ENCODE results near the gene RASGRF1. TPM values are rescaled to one million over a fixed set of nuclear protein-coding genes. Genes with fewer than 3 reads are reported as not detected.

Gene RASGRF1
- total and polyA plus RNA-seq, 12 donors = 0.11 to 6.9 (median 0.46) TPM

DNA sequence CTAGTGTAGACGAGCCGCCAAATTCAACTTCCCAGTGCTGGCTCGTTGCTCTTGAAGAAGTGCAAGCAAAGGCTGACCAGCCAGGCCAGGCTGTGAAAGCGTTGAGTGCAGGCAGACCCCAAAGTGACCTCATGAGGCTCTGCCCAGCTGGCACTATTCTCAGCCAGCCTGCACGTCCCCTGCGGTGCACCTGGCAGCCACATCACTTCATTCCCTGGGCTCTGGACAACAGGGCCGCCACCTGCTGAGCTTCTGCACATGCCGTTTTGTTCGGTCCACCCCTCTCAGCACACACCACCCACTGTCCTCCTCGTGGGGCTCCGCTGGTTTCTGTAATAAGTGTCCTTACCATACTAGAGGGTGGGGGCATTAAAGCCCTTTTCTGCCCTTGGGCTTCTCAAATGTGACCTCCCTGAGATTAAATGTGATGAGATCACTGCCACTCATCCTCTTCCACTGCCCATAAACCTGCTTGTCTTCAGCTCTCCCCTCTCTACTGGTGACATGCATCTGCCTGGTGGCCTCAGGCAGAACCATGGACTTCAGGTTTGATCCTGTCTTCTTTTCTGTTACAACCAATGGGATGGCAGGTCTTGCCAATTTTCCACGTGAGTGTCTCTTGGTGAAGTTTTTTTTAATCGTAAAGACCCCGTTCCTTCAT lies 6.1 kb downstream of the RASGRF1 start:
- intact Hi-C loops (cut with DNase I) = no loop called here
- peaks cover 16% of the 10 kb centered on the region for H3K27me3 ChIP-seq
- H3K4me1 ChIP-seq (replicated peaks in 1 of 2) = no peaks in the 10 kb centered on the region
- H3K4me3 ChIP-seq = no peak overlapping the region
- DNase-seq = no peak
- no peak overlapping the region for H3K27ac ChIP-seq
- no peaks in the 10 kb centered on the region for H3K36me3 ChIP-seq (replicated peaks in 1 of 2)
- TF ChIP-seq, protein P1, sequence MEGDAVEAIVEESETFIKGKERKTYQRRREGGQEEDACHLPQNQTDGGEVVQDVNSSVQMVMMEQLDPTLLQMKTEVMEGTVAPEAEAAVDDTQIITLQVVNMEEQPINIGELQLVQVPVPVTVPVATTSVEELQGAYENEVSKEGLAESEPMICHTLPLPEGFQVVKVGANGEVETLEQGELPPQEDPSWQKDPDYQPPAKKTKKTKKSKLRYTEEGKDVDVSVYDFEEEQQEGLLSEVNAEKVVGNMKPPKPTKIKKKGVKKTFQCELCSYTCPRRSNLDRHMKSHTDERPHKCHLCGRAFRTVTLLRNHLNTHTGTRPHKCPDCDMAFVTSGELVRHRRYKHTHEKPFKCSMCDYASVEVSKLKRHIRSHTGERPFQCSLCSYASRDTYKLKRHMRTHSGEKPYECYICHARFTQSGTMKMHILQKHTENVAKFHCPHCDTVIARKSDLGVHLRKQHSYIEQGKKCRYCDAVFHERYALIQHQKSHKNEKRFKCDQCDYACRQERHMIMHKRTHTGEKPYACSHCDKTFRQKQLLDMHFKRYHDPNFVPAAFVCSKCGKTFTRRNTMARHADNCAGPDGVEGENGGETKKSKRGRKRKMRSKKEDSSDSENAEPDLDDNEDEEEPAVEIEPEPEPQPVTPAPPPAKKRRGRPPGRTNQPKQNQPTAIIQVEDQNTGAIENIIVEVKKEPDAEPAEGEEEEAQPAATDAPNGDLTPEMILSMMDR (IDR thresholded peaks at IDR 0.05) = no peak
- no peak for TF ChIP-seq POLR2A (IDR thresholded peaks at IDR 0.05)
- no peaks in the 10 kb centered on the region for H3K9me3 ChIP-seq (replicated peaks in 1 of 3)
- 72 to 81% (median 75%) methylated on average over 14 of the region's 14 CpGs for WGBS, 4 donors

- no peak overlapping the region for H3K4me3 ChIP-seq
- peaks cover 4% of the 10 kb centered on the region for H3K27me3 ChIP-seq
- no peaks in the 10 kb centered on the region for H3K36me3 ChIP-seq (replicated peaks in 1 of 2)
- H3K27ac ChIP-seq = no peak overlapping the region
- no peaks in the 10 kb centered on the region for H3K9me3 ChIP-seq (replicated peaks in 1 of 3)
- DNase-seq = no peak
- 74 to 88% (median 82%) methylated on average over 12 to 14 of the region's 14 CpGs for WGBS, 4 donors
- TF ChIP-seq POLR2A (IDR thresholded peaks at IDR 0.05) = no peak
- no peaks in the 10 kb centered on the region for H3K4me1 ChIP-seq (replicated peaks in 1 of 2)
- intact Hi-C loops (cut with DNase I) = no loop called here
These were observed 7.4 kb downstream of the RASGRF1 start for GRCh38 chr15:79083154-79083553.

GRCh38 chr15:79082363-79083070 lies 8.1 kb downstream of the RASGRF1 start:
- Histone ChIP-seq H3K27ac (no peak overlapping the region), H3K4me3 (no peak overlapping the region), H3K27me3 (no peaks in the 10 kb centered on the region), H3K9me3 (replicated peaks in 1 of 3) (no peaks in the 10 kb centered on the region), H3K4me1 (replicated peaks in 1 of 2) (no peaks in the 10 kb centered on the region), H3K36me3 (replicated peaks in 1 of 2) (no peaks in the 10 kb centered on the region)
- no peak for TF ChIP-seq POLR2A (IDR thresholded peaks at IDR 0.05)
- TF ChIP-seq, protein P1 (IDR thresholded peaks at IDR 0.05) = no peak
- no peak for DNase-seq
- intact Hi-C loops (cut with DNase I) = no loop called here
- WGBS, 4 donors = 71 to 89% (median 77%) methylated on average over 6 of the region's 6 CpGs

DNA sequence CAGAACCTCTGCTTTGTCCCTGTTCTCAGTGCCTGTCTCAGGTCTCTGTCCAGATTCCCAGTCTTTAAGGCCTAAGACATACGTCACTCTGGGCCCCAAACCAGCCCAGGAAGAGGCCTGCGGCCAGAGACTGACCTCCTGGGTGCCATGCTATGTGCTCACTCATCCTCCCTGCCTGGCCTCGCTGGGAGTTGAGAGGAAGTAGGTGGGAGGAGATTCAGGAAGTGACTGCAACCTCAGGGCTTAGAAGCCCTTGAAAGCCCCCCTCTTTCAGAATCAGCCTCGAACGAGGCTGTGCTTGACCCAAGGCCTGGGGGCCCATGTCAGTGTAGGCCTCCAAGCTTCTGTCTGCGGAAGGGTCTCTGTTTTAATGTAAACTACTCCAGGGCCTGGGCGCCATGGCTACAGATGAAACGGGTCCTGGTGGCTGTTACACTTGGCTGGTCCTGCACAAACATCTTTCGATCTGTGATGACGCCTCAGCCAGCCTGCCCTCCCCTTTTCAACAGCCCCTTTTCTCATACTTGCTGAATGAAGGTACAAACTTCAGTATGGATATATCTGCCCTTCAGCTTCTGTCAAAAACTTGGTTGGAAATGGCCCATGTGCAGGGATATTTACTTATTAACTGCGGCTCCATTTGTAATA lies 11.7 kb downstream of the RASGRF1 start:
- Histone ChIP-seq H3K4me3 (no peak overlapping the region), H3K27ac (no peak overlapping the region), H3K27me3 (no peaks in the 10 kb centered on the region), H3K36me3 (replicated peaks in 1 of 2) (no peaks in the 10 kb centered on the region), H3K4me1 (replicated peaks in 1 of 2) (no peaks in the 10 kb centered on the region), H3K9me3 (replicated peaks in 1 of 3) (no peaks in the 10 kb centered on the region)
- DNase-seq = no peak
- TF ChIP-seq, protein P1 (IDR thresholded peaks at IDR 0.05) = no peak
- TF ChIP-seq POLR2A (IDR thresholded peaks at IDR 0.05) = no peak
- intact Hi-C loops (cut with DNase I) = no loop called here
- WGBS, 4 donors = 74 to 88% (median 78%) methylated on average over 6 to 11 of the region's 11 CpGs

Data from adrenal gland (tissue), 12 donors.